GM12875 (cell line): ENCODE data around the gene DBP.

Experiments used
- H3K4me3 ChIP-seq: one replicate; pipeline ENCODE4 v1.5.1; 2011; ENCODE audit warnings: low read depth, low read length, control low read depth
- TF ChIP-seq, protein P1 (sequence below): IDR thresholded peaks from 2 replicates; pipeline ENCODE4 v1.5.1; 2011; ENCODE audit warnings: low read depth, mild to moderate bottlenecking, control low read depth, inconsistent platforms, low read length, moderate library complexity, borderline replicate concordance; ENCODE audit not compliant: insufficient read depth

The DBP gene

DNA sequence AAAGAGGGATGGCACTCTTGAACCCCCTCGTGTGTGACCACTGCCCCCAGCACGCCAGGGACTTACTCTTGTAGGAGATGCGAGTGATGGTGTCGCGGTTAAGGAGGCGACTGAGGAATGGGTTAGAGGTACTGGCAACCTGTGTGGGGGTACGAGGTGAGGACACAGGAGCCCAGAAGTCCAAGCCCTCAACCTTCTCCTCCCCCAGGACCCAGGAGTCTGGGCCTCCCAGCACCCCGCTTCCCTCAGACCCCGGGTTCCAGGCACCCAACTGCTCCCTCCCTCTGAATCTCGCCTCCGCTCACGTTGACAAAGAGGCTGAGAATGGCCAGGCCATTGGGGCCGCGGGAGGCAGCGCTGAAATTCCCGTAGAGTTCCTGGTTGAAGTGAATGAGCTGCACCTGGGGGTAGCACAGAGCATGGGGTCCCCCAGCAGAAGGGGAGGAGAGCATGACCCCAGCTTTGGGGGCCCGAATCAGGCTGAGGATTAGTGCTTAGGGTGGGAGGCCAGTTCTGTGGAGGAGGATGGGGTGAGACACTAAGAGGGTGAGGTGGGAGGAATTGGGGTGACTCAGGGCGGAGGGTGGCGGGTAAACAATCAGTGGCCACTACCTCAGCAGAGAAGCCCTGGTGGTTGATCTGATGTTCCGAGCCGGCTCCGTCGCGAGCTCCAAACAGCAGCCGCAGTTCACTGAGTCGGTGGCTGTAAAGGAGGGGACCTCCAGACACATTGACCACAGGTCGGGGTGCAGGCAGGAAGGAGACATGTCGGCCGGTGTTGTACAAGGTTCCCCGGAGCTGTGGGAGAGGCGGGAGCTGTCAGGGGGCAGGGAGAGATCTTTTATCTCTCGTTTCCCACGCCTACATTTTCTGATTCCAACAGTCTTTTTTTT is 2.5 kb upstream of the DBP start:
- H3K4me3 ChIP-seq, result no peak overlapping the region
- TF ChIP-seq, protein P1, sequence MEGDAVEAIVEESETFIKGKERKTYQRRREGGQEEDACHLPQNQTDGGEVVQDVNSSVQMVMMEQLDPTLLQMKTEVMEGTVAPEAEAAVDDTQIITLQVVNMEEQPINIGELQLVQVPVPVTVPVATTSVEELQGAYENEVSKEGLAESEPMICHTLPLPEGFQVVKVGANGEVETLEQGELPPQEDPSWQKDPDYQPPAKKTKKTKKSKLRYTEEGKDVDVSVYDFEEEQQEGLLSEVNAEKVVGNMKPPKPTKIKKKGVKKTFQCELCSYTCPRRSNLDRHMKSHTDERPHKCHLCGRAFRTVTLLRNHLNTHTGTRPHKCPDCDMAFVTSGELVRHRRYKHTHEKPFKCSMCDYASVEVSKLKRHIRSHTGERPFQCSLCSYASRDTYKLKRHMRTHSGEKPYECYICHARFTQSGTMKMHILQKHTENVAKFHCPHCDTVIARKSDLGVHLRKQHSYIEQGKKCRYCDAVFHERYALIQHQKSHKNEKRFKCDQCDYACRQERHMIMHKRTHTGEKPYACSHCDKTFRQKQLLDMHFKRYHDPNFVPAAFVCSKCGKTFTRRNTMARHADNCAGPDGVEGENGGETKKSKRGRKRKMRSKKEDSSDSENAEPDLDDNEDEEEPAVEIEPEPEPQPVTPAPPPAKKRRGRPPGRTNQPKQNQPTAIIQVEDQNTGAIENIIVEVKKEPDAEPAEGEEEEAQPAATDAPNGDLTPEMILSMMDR, result no peak

DNA sequence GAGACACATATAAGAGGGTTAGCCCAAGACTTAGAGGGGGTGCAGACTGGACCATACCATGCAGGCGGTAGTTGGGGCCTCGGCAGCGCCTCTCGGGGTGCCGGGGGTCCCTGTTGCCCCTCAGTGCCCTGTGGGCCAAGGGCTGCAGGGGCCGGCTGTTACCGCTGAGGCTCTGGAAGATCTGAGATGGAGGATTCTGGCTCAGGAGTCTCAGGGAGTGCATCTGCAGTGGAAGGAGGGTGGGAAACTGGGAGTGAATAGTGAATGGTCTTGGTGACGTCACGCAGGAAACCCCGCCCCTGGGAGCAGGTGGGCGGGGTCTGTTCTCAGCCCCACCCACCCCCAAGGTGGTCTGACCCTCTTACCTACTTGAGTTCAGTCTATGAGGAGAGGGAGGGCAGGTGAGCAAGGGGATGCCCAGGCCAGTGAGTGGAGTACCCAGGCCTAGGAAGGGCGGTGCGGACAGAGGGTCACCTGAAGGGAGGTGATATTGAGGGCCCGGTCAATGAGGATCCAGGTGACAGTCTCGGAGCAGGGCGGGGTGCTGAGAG is 1.7 kb upstream of the DBP start:
- peak overlapping the region; percentile 53 for H3K4me3 ChIP-seq
- TF ChIP-seq, protein P1, result no peak

DNA sequence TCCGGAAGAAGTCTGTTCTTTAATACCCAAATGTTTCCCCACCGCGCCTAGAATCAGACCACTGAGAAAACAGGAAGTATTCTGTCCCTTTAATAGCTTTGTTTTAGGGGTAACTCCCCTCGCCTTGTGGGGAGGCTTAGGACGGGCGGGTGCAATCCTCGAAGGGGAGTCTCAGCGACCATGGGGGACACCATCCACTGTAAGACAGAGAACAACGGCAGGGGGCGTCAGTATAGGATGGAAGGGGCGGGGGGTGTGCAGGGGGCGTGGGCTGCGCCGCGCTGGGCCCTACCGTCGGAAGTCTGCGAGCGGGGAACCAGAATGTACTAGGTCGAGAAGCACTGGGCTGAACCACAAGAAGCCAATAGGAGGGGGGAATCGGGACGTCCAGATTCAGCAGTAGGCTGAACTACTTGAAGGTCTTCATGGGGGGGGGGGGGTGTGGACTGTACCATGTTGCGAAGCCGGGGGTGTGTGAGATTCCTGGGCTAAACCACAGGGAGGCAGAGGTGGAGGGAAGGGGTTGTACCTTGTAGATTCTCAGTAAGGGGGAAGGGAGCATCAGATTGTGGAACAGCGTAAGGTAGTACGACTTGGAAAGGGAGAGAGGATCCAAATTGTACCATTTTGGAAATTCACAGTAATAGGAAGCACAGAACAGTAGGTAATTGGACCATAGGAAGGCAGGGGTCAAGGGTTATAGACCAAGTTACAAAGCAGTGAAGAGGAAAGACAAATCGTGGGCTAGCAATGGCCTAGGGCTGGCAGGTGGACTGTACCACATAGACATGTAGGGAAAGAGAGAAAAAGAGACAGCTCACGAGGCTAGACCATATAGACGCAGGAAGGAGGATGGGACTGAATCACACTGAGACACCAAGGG is 1.0 kb upstream of the DBP start:
- TF ChIP-seq, protein P1, result 0 out of 2 replicates have a peak, but pooled peaks have one; percentile 12
- peak overlapping the region; percentile 53 for H3K4me3 ChIP-seq

DNA sequence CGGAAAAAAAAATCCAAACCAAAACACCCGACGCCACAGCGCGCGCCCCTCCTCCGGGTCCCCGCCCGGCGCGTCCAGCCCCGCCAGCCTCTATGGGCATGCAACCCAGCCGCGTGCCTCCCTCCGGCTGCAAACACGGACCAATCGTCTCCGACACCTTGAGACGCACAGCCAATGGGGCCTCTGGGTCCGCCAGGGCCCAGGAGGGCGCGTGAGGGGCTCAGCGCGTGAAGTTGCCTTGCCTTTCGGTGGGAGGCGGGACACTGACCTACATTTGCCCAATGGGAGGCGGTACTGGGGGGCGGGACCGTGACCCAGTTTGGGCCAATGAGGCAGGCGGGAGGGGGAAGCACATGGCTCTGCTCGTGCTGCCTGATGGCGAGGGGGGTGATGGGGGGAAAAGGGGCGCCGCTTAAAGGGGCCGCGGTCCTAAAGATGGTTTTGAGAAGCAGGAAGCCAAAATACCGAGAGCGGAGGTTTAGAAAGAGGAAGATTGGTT is 319 bp upstream of the DBP start:
- TF ChIP-seq, protein P1, result no peak
- H3K4me3 ChIP-seq, result peak overlapping the region; percentile 62

DNA sequence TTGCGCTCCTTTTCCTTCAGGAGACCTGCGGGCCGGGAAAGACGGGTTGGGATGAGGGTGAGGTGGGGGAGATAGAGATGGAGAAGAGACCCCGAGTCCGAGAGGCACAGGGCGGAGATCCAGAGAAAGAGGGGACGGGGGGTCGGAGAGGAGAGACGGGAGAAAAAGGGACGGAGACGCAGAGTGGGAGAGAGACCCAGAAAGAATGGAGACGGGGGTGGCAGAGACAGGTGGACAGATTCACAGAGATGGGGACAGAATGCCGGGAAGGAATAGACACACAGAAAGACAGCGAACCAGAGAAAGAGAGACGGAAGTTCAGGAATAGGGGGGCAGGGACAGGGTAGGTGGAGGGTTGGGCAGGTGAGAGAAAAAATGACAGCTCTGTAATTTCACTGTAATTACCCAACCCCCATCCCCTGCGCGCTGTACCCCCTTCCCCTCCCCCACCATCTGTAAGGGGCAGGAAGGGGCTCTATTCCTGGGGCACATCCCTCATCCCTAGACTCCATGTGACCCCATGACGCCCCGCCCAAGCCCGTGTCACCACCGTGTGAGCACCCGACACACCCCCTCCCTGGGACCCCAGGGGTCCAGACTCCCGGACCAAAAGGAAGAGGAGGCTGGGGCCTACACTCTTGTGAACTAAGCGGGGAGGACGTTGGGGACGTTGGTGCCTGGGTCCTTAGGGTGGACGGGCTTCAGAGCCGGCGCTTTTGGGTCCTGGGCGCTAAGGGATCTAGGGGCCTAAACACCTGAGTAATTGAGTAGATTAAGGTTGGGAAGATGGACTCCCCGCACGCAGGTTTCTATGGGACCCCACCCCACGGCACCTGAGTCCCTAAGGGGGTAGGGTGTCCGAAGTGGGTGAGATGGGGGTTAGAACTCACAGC is 967 bp downstream of the DBP start:
- TF ChIP-seq, protein P1, result no peak
- peak overlapping the region; percentile 62 for H3K4me3 ChIP-seq
